Liver (tissue), 3 donors: ENCODE data around the gene SLX4IP.

Experiments
- ATF3 ChIP-seq: IDR thresholded peaks from 2 replicates; pipeline ENCODE4 v1.6.1; 2016; ENCODE audit warnings: antibody characterized with exemption
- CTCF ChIP-seq: fragments of 150-350 bp; IDR thresholded peaks from 2 replicates; pipeline ENCODE4 v1.5.1; 2017; ENCODE audit warnings: improper control_type of control experiment, low read depth, low read length; ENCODE audit not compliant: missing input control
- EGR1 ChIP-seq, 2 donors: IDR thresholded peaks; 2 replicates each; pipeline ENCODE4 v1.6.1; 2016 to 2018; ENCODE audit warnings: antibody characterized with exemption in 2 of 2, low read depth in 2 of 2
- FOXA1 ChIP-seq: IDR thresholded peaks from 2 replicates; pipeline ENCODE4 v1.6.1; 2016; ENCODE audit warnings: antibody characterized with exemption
- GABPA ChIP-seq, 2 donors: IDR thresholded peaks in 1 of 2; conservative IDR thresholded peaks in 1 of 2; 2 replicates each; pipeline ENCODE4 v1.6.1; 2016; ENCODE audit warnings: antibody characterized with exemption in 2 of 2, mild to moderate bottlenecking in 1 of 2, moderate library complexity in 1 of 2
- JUND ChIP-seq, 2 donors: IDR thresholded peaks; 2 replicates each; pipeline ENCODE4 v1.6.1; 2016; ENCODE audit warnings: antibody characterized with exemption in 2 of 2
- MAX ChIP-seq: IDR thresholded peaks from 2 replicates; pipeline ENCODE4 v1.6.1; 2016; ENCODE audit warnings: antibody characterized with exemption
- RAD21 ChIP-seq, 2 donors: IDR thresholded peaks; 2 replicates each; pipeline ENCODE4 v1.6.1; 2016; ENCODE audit warnings: antibody characterized with exemption in 2 of 2, mild to moderate bottlenecking in 2 of 2
- REST ChIP-seq: IDR thresholded peaks from 2 replicates; pipeline ENCODE4 v1.6.1; 2016; ENCODE audit warnings: antibody characterized with exemption, mild to moderate bottlenecking
- RXRA ChIP-seq, 2 donors: IDR thresholded peaks; 2 replicates each; pipeline ENCODE4 v1.6.1; 2017 to 2018; ENCODE audit warnings: antibody characterized with exemption in 2 of 2, mild to moderate bottlenecking in 1 of 2
- SP1 ChIP-seq: IDR thresholded peaks from 2 replicates; pipeline ENCODE4 v1.6.1; 2018; ENCODE audit warnings: antibody characterized with exemption, mild to moderate bottlenecking
- TAF1 ChIP-seq: conservative IDR thresholded peaks from 2 replicates; pipeline ENCODE4 v1.6.1; 2016; ENCODE audit warnings: antibody characterized with exemption, mild to moderate bottlenecking
- YY1 ChIP-seq: IDR thresholded peaks from 2 replicates; pipeline ENCODE4 v1.6.1; 2016; ENCODE audit warnings: antibody characterized with exemption, mild to moderate bottlenecking
- ZBTB33 ChIP-seq: IDR thresholded peaks from 2 replicates; pipeline ENCODE4 v1.6.1; 2016; ENCODE audit warnings: antibody characterized with exemption
- donor health status: healthy.
- donor health status: healthy.

- TF ChIP-seq MAX = no peak
- TF ChIP-seq CTCF = no peak
- TF ChIP-seq GABPA (IDR thresholded peaks at IDR 0.05 in 1 of 2, conservative IDR thresholded peaks at IDR 0.05 in 1 of 2) = no peak
- TF ChIP-seq JUND (IDR thresholded peaks at IDR 0.05) = no peak
- no peak for TF ChIP-seq ZBTB33
- TF ChIP-seq YY1 = no peak
- no peak for TF ChIP-seq FOXA1
- TF ChIP-seq RAD21 (IDR thresholded peaks at IDR 0.05) = peak in 1 of 2 donors; percentile 20
- TF ChIP-seq REST = no peak
- TF ChIP-seq RXRA (IDR thresholded peaks at IDR 0.05) = no peak
- no peak for TF ChIP-seq ATF3
- TF ChIP-seq TAF1 = no peak
- TF ChIP-seq SP1 = no peak
- TF ChIP-seq EGR1 (IDR thresholded peaks at IDR 0.05; ENCODE audit: low read depth in 2 of 2) = no peak
Observed at GRCh38 chr20:10647471-10647870, 212.4 kb downstream of the SLX4IP start.
